CD14-positive monocyte (primary cell): ENCODE measurements around the gene PHYKPL. TPM values are rescaled to one million over a fixed set of nuclear protein-coding genes. Genes with fewer than 3 reads are reported as not detected.

Source experiments
- DNase-seq, 3 donors: peaks; one replicate each; pipeline ENCODE4 v3.0.0-alpha.2; 2011 to 2022
- H2AFZ ChIP-seq: 2 replicates; pipeline ENCODE4 v1.6.0; 2012; ENCODE audit warnings: mild to moderate bottlenecking, low read depth, low read length, inconsistent platforms; ENCODE audit not compliant: insufficient read depth, poor library complexity, severe bottlenecking
- H3K27ac ChIP-seq, 2 donors: 1 replicate in 1 of 2; 2 replicates in 1 of 2; pipeline ENCODE4 v1.5.1; 2012 to 2013; ENCODE audit warnings: low read length in 2 of 2, control low read depth in 1 of 2, inconsistent platforms in 1 of 2, low read depth in 1 of 2, mild to moderate bottlenecking in 1 of 2
- H3K27me3 ChIP-seq, 2 donors: one replicate each; pipeline versions ENCODE4 v1.6.0 to v1.6.1; 2011 to 2013; ENCODE audit warnings: low read length in 2 of 2; ENCODE audit not compliant: control insufficient read depth in 2 of 2, insufficient read depth in 2 of 2
- H3K36me3 ChIP-seq, 2 donors: replicated peaks in 1 of 2; 1 replicate in 1 of 2; 2 replicates in 1 of 2; pipeline versions ENCODE4 v1.5.1 to v1.6.1; 2012 to 2013; ENCODE audit warnings: low read length in 2 of 2, control low read depth in 1 of 2, inconsistent platforms in 1 of 2, mild to moderate bottlenecking in 1 of 2; ENCODE audit not compliant: insufficient read depth in 2 of 2, control insufficient read depth in 1 of 2
- H3K4me1 ChIP-seq, 2 donors: 1 replicate in 1 of 2; 2 replicates in 1 of 2; pipeline versions ENCODE4 v1.5.1 to v1.6.1; 2012 to 2013; ENCODE audit warnings: low read length in 2 of 2, control low read depth in 1 of 2, inconsistent platforms in 1 of 2, mild to moderate bottlenecking in 1 of 2, moderate library complexity in 1 of 2; ENCODE audit not compliant: insufficient read depth in 2 of 2, control insufficient read depth in 1 of 2
- H3K4me2 ChIP-seq: replicated peaks from 2 replicates; pipeline ENCODE3; 2012; ENCODE audit warnings: low read length, moderate library complexity, mild to moderate bottlenecking; ENCODE audit not compliant: poor library complexity, severe bottlenecking; ENCODE audit errors: extremely low read depth
- H3K4me3 ChIP-seq, 3 experiments: fragments of 200-600 bp in 1 of 3; sonication (generic) in 1 of 3; replicated peaks in 1 of 3; 1 replicate in 2 of 3; 2 replicates in 1 of 3; pipeline ENCODE4 v1.5.1; 2011 to 2013; ENCODE audit warnings: low read length in 3 of 3, mild to moderate bottlenecking in 3 of 3, control low read depth in 2 of 3, low read depth in 2 of 3, inconsistent platforms in 1 of 3, moderate library complexity in 1 of 3
- H3K79me2 ChIP-seq: 2 replicates; pipeline ENCODE4 v1.6.0; 2012; ENCODE audit warnings: mild to moderate bottlenecking, control low read depth, inconsistent platforms, low read length, moderate library complexity; ENCODE audit not compliant: insufficient read depth
- H3K9ac ChIP-seq: 2 replicates; pipeline ENCODE4 v1.6.0; 2017; ENCODE audit warnings: low read length, mild to moderate bottlenecking; ENCODE audit not compliant: insufficient read depth, poor library complexity, severe bottlenecking
- H3K9me3 ChIP-seq, 2 donors: replicated peaks in 1 of 2; 1 replicate in 1 of 2; 2 replicates in 1 of 2; pipeline versions ENCODE4 v1.5.1 to v1.6.1; 2012 to 2013; ENCODE audit warnings: low read length in 2 of 2, control low read depth in 1 of 2; ENCODE audit not compliant: control insufficient read depth in 1 of 2, insufficient read depth in 1 of 2
- H4K20me1 ChIP-seq: 2 replicates; pipeline ENCODE4 v1.6.0; 2012; ENCODE audit warnings: mild to moderate bottlenecking, low read length, control low read depth, moderate library complexity; ENCODE audit not compliant: insufficient read depth
- H3K27ac Mint-ChIP-seq, 7 donors: one replicate each; pipeline ENCODE4 v1.8.0; 2020; ENCODE audit warnings: mild to moderate bottlenecking in 7 of 7, mixed read lengths in 7 of 7, moderate library complexity in 6 of 7, inconsistent platforms in 2 of 7
- H3K27me3 Mint-ChIP-seq, 3 donors: one replicate each; pipeline ENCODE4 v1.8.0; 2021 to 2022; ENCODE audit warnings: low read depth in 3 of 3, mild to moderate bottlenecking in 3 of 3, mixed read lengths in 3 of 3, moderate library complexity in 3 of 3, inconsistent platforms in 1 of 3
- H3K36me3 Mint-ChIP-seq, 2 donors: one replicate each; pipeline ENCODE4 v1.8.0; 2020; ENCODE audit warnings: mixed read lengths in 2 of 2, inconsistent platforms in 1 of 2, mild to moderate bottlenecking in 1 of 2
- H3K4me1 Mint-ChIP-seq: one replicate; pipeline ENCODE4 v1.8.0; 2020; ENCODE audit warnings: mild to moderate bottlenecking, mixed read lengths
- H3K4me3 Mint-ChIP-seq, 2 donors: one replicate each; pipeline ENCODE4 v1.8.0; 2020; ENCODE audit warnings: mild to moderate bottlenecking in 2 of 2, mixed read lengths in 2 of 2, moderate library complexity in 1 of 2
- H3K9me3 Mint-ChIP-seq, 7 donors: one replicate each; pipeline ENCODE4 v1.8.0; 2020 to 2022; ENCODE audit warnings: mixed read lengths in 7 of 7, mild to moderate bottlenecking in 6 of 7, moderate library complexity in 6 of 7, inconsistent platforms in 2 of 7
- CTCF ChIP-seq: fragments of 200-600 bp; IDR thresholded peaks from one replicate; pipeline ENCODE4 v1.8.0; 2022; ENCODE audit warnings: antibody characterized with exemption, mild to moderate bottlenecking
- WGBS: methylation state at CpG from one replicate; pipeline ENCODE4 v1.1.5; 2013; ENCODE audit warnings: missing lambda C conversion rate; ENCODE audit not compliant: insufficient coverage; 5-methylcytosine and 5-hydroxymethylcytosine counted together
- intact Hi-C, 2 donors: fragments of 100-400 bp; cut with micrococcal nuclease; formaldehyde crosslinking; loops; one replicate each; pipeline versions ENCODE4 v1.15.0 to v1.15.1; 2023
- polyA plus RNA-seq, 3 donors: library from polyadenylated mRNA; depleted of rRNA in 1 of 3; unstranded in 2 of 3; stranded (reverse) in 1 of 3; fragments of 300-500 nt in 2 of 3; fragments of >200 nt in 1 of 3; fragmentation: Illumina TruSeq in 2 of 3; gene quantifications; 1 replicate in 2 of 3; 2 replicates in 1 of 3; pipeline ENCODE4 v1.2.3, GENCODE V29; 2012 to 2021

Gene PHYKPL
- polyA plus RNA-seq, 3 donors = 39.2 to 199 (median 43.0) TPM

- no peaks in the 10 kb centered on the region for H3K9me3 ChIP-seq
- H3K27me3 ChIP-seq = no peaks in the 10 kb centered on the region
- intact Hi-C loops = no loop called here
- peaks cover 86% of the 10 kb centered on the region for H3K79me2 ChIP-seq
- no peak overlapping the region for H2AFZ ChIP-seq
- H3K4me3 Mint-ChIP-seq = no peak overlapping the region
- no peak for DNase-seq
- H3K9ac ChIP-seq = no peak overlapping the region
- peaks cover 20 to 38% of the 10 kb centered on the region in 2 donors for H3K4me1 ChIP-seq
- H4K20me1 ChIP-seq = peaks cover 72% of the 10 kb centered on the region
- H3K36me3 ChIP-seq = peaks cover 57 to 63% of the 10 kb centered on the region in 2 donors
- H3K9me3 Mint-ChIP-seq = no peaks in the 10 kb centered on the region
- no peak overlapping the region for H3K4me3 ChIP-seq
- H3K27ac Mint-ChIP-seq = peak overlapping the region in 6 of 7 donors; percentile 21 to 65 (median 32)
- H3K36me3 Mint-ChIP-seq = peaks cover 62 to 63% of the 10 kb centered on the region in 2 donors
- H3K4me1 Mint-ChIP-seq = peaks cover 35% of the 10 kb centered on the region
- H3K27ac ChIP-seq = peak overlapping the region in 1 of 2 donors; percentile 6
- WGBS = 100% methylated on average over 3 of the region's 5 CpGs
- no peak for TF ChIP-seq CTCF
- no peak overlapping the region for H3K4me2 ChIP-seq
- H3K27me3 Mint-ChIP-seq = peaks cover 0 to 1% (median 0%) of the 10 kb centered on the region in 3 donors
Measured at GRCh38 chr5:178207183-178207916, 25.3 kb downstream of the PHYKPL start.

GRCh38 chr5:178206166-178207101 is 26.2 kb downstream of the PHYKPL start:
- Histone ChIP-seq H3K36me3 (peaks cover 48 to 54% of the 10 kb centered on the region in 2 donors), H3K4me3 (peak overlapping the region; percentile 73 to 81 (median 80)), H4K20me1 (peaks cover 63% of the 10 kb centered on the region), H3K4me2 (peak overlapping the region; percentile 82), H3K9ac (peak overlapping the region; percentile 88), H3K79me2 (peaks cover 78% of the 10 kb centered on the region), H3K4me1 (peaks cover 28 to 47% of the 10 kb centered on the region in 2 donors), H3K27ac (peak overlapping the region in 1 of 2 donors; percentile 71), H3K27me3 (no peaks in the 10 kb centered on the region), H2AFZ (no peak overlapping the region), H3K9me3 (no peaks in the 10 kb centered on the region)
- Mint-ChIP-seq H3K4me3 (peak overlapping the region; percentile 58 to 77), H3K27ac (peak overlapping the region in 6 of 7 donors; percentile 2 to 80 (median 67)), H3K27me3 (peaks cover 0 to 1% (median 0%) of the 10 kb centered on the region in 3 donors), H3K36me3 (peaks cover 53 to 54% of the 10 kb centered on the region in 2 donors), H3K4me1 (peaks cover 44% of the 10 kb centered on the region), H3K9me3 (no peaks in the 10 kb centered on the region)
- 66% methylated on average over 7 of the region's 12 CpGs for WGBS
- no peak for TF ChIP-seq CTCF
- intact Hi-C loops = no loop called here
- no peak for DNase-seq
